Smooth muscle cell (in vitro differentiated cells): ENCODE measurements around the gene VAV3. TPM values are rescaled to one million over a fixed set of nuclear protein-coding genes. Genes with fewer than 3 reads are reported as not detected.

Source experiments
- DNase-seq: peaks from one replicate; lab custom pipeline; 2025; ENCODE audit not compliant: unreplicated experiment; lab: John Stamatoyannopoulos, UW
- H2AFZ ChIP-seq: fragments of 200-600 bp; sonication (generic); 2 replicates; pipeline ENCODE4 v1.6.0; 2016; ENCODE audit warnings: antibody characterized with exemption, low read depth, mild to moderate bottlenecking
- H3F3A ChIP-seq: fragments of 200-600 bp; sonication (generic); 2 replicates; pipeline ENCODE4 v1.6.0; 2017; ENCODE audit warnings: antibody characterized with exemption, low read depth
- H3K27ac ChIP-seq: fragments of 200-600 bp; sonication (generic); 2 replicates; pipeline ENCODE4 v1.5.1; 2016; ENCODE audit warnings: low read depth, mild to moderate bottlenecking
- H3K27me3 ChIP-seq: fragments of 200-600 bp; sonication (generic); 2 replicates; pipeline ENCODE4 v1.6.1; 2016; ENCODE audit warnings: low read depth, mild to moderate bottlenecking
- H3K36me3 ChIP-seq: fragments of 200-600 bp; sonication (generic); 2 replicates; pipeline ENCODE4 v1.5.1; 2016; ENCODE audit warnings: low read depth
- H3K4me1 ChIP-seq: fragments of 200-600 bp; sonication (generic); 2 replicates; pipeline ENCODE4 v1.5.1; 2016; ENCODE audit warnings: low read depth
- H3K4me2 ChIP-seq: fragments of 200-600 bp; sonication (generic); 2 replicates; pipeline ENCODE4 v1.6.0; 2016; ENCODE audit warnings: mild to moderate bottlenecking
- H3K4me3 ChIP-seq: fragments of 200-600 bp; sonication (generic); 2 replicates; pipeline ENCODE4 v1.5.1; 2016; ENCODE audit warnings: mild to moderate bottlenecking
- H3K79me2 ChIP-seq: fragments of 200-600 bp; sonication (generic); 2 replicates; pipeline ENCODE4 v1.6.0; 2016; ENCODE audit warnings: low read depth, mild to moderate bottlenecking
- H3K9ac ChIP-seq: fragments of 200-600 bp; sonication (generic); 2 replicates; pipeline ENCODE4 v1.6.0; 2016; ENCODE audit warnings: low read depth
- H3K9me3 ChIP-seq: fragments of 200-600 bp; sonication (generic); replicated peaks from 2 replicates; pipeline ENCODE4 v1.5.1; 2016; ENCODE audit warnings: low read depth
- H4K20me1 ChIP-seq: fragments of 200-600 bp; sonication (generic); 2 replicates; pipeline ENCODE4 v1.6.0; 2016; ENCODE audit warnings: low read depth
- WGBS: methylation state at CpG from one replicate; pipeline ENCODE4 v1.1.7; 2016; ENCODE audit warnings: low lambda C conversion rate; 5-methylcytosine and 5-hydroxymethylcytosine counted together
- polyA plus RNA-seq: library from polyadenylated mRNA; unstranded; fragments of >200 nt; fragmentation: Nextera tagmentation; extraction: Ambion mirVana; gene quantifications from 2 replicates; pipeline ENCODE4 v1.2.1, GENCODE V29; 2016
- total RNA-seq: library from RNA; depleted of rRNA; stranded (reverse); fragments of >200 nt; gene quantifications from 2 replicates; pipeline ENCODE4 v1.2.3, GENCODE V29; 2014
- TF ChIP-seq, protein P1 (sequence below): fragments of 200-600 bp; sonication (generic); IDR thresholded peaks from 2 replicates; pipeline ENCODE4 v1.5.1; 2017; ENCODE audit warnings: borderline replicate concordance, mild to moderate bottlenecking, antibody characterized with exemption; ENCODE audit not compliant: insufficient read depth, poor library complexity, severe bottlenecking

Gene VAV3
- total and polyA plus RNA-seq, 2 experiments from 2014 or later = 0.62 to 10.1 TPM

GRCh38 chr1:107679411-107679953, 285.5 kb downstream of the VAV3 start:
- Histone ChIP-seq H3K4me2 (no peak overlapping the region), H3K9me3 (no peaks in the 10 kb centered on the region), H3K79me2 (no peaks in the 10 kb centered on the region), H3F3A (no peaks in the 10 kb centered on the region), H4K20me1 (no peaks in the 10 kb centered on the region), H3K9ac (no peak overlapping the region), H3K4me3 (no peak overlapping the region), H3K4me1 (no peaks in the 10 kb centered on the region), H3K27me3 (no peaks in the 10 kb centered on the region), H2AFZ (no peak overlapping the region), H3K36me3 (no peaks in the 10 kb centered on the region), H3K27ac (no peak overlapping the region)
- no peak for DNase-seq
- WGBS = 84% methylated on average over 2 of the region's 2 CpGs
- TF ChIP-seq, protein P1, sequence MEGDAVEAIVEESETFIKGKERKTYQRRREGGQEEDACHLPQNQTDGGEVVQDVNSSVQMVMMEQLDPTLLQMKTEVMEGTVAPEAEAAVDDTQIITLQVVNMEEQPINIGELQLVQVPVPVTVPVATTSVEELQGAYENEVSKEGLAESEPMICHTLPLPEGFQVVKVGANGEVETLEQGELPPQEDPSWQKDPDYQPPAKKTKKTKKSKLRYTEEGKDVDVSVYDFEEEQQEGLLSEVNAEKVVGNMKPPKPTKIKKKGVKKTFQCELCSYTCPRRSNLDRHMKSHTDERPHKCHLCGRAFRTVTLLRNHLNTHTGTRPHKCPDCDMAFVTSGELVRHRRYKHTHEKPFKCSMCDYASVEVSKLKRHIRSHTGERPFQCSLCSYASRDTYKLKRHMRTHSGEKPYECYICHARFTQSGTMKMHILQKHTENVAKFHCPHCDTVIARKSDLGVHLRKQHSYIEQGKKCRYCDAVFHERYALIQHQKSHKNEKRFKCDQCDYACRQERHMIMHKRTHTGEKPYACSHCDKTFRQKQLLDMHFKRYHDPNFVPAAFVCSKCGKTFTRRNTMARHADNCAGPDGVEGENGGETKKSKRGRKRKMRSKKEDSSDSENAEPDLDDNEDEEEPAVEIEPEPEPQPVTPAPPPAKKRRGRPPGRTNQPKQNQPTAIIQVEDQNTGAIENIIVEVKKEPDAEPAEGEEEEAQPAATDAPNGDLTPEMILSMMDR = no peak

GRCh38 chr1:107678993-107679392, 286.0 kb downstream of the VAV3 start:
- WGBS = 95% methylated on average over 2 of the region's 2 CpGs
- Histone ChIP-seq H3K4me3 (no peak overlapping the region), H4K20me1 (no peaks in the 10 kb centered on the region), H2AFZ (no peak overlapping the region), H3K4me2 (no peak overlapping the region), H3K9ac (no peak overlapping the region), H3K9me3 (no peaks in the 10 kb centered on the region), H3K79me2 (no peaks in the 10 kb centered on the region), H3K4me1 (no peaks in the 10 kb centered on the region), H3K27me3 (no peaks in the 10 kb centered on the region), H3K36me3 (no peaks in the 10 kb centered on the region), H3K27ac (no peak overlapping the region), H3F3A (no peaks in the 10 kb centered on the region)
- DNase-seq = no peak
- TF ChIP-seq, protein P1 = no peak

GRCh38 chr1:107677697-107678096, 287.3 kb downstream of the VAV3 start:
- Histone ChIP-seq H4K20me1 (no peaks in the 10 kb centered on the region), H3K4me3 (no peak overlapping the region), H3K36me3 (no peaks in the 10 kb centered on the region), H3F3A (no peaks in the 10 kb centered on the region), H3K27ac (peak overlapping the region; percentile 75), H3K79me2 (no peaks in the 10 kb centered on the region), H3K9me3 (no peaks in the 10 kb centered on the region), H3K4me1 (no peaks in the 10 kb centered on the region), H2AFZ (no peak overlapping the region), H3K4me2 (peak overlapping the region; percentile 18), H3K9ac (no peak overlapping the region), H3K27me3 (no peaks in the 10 kb centered on the region)
- 67% methylated on average over 3 of the region's 3 CpGs for WGBS
- no peak for DNase-seq
- TF ChIP-seq, protein P1 = no peak

DNA sequence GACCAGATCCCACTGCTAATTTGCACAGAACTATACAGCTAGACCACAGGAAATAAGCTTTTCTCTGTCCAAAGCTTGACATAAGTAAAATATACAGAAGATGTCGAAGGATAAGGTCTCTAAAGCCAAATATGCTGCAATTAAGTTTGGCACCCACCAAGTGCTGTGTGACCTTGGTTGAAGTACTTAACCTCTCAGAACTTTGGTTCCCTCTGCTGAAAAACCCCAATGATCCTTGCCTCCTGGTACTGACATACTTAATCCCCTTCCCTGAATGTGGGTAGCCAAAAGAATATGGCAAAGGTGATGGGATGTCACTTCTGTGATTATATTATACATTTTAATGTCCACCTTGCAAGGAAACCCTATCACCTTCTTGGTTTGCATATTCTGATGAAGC, 290.5 kb downstream of the VAV3 start:
- no peaks in the 10 kb centered on the region for H4K20me1 ChIP-seq
- TF ChIP-seq, protein P1 = no peak
- H3K4me1 ChIP-seq = no peaks in the 10 kb centered on the region
- no peak overlapping the region for H3K4me3 ChIP-seq
- no peak overlapping the region for H3K27ac ChIP-seq
- H2AFZ ChIP-seq = no peak overlapping the region
- no peaks in the 10 kb centered on the region for H3K27me3 ChIP-seq
- DNase-seq = no peak
- no peaks in the 10 kb centered on the region for H3F3A ChIP-seq
- no peak overlapping the region for H3K4me2 ChIP-seq
- no peak overlapping the region for H3K9ac ChIP-seq
- H3K79me2 ChIP-seq = no peaks in the 10 kb centered on the region
- 93% methylated on average over 1 of the region's 1 CpG for WGBS
- H3K36me3 ChIP-seq = no peaks in the 10 kb centered on the region
- no peaks in the 10 kb centered on the region for H3K9me3 ChIP-seq
